Glutamatergic neuron (in vitro differentiated cells): Measurements from ENCODE around the gene HRAS. TPM values are rescaled to one million over a fixed set of nuclear protein-coding genes. Genes with fewer than 3 reads are reported as not detected.

Experiments used
- DNase-seq: peaks from one replicate; pipeline ENCODE4 v3.0.0; 2022
- H3K27ac Mint-ChIP-seq: one replicate; pipeline ENCODE4 v1.8.0; 2020; ENCODE audit warnings: mild to moderate bottlenecking, mixed read lengths, inconsistent platforms; ENCODE audit not compliant: unreplicated experiment
- H3K27me3 Mint-ChIP-seq: one replicate; pipeline ENCODE4 v1.8.0; 2020; ENCODE audit warnings: mild to moderate bottlenecking, moderate library complexity, mixed read lengths, inconsistent platforms; ENCODE audit not compliant: unreplicated experiment
- H3K36me3 Mint-ChIP-seq: one replicate; pipeline ENCODE4 v1.8.0; 2020; ENCODE audit warnings: mild to moderate bottlenecking, mixed read lengths, inconsistent platforms; ENCODE audit not compliant: unreplicated experiment
- H3K4me1 Mint-ChIP-seq: one replicate; pipeline ENCODE4 v1.8.0; 2020; ENCODE audit warnings: mild to moderate bottlenecking, low read depth, mixed read lengths, inconsistent platforms; ENCODE audit not compliant: unreplicated experiment
- H3K4me3 Mint-ChIP-seq: one replicate; pipeline ENCODE4 v1.8.0; 2020; ENCODE audit warnings: mild to moderate bottlenecking, mixed read lengths, inconsistent platforms; ENCODE audit not compliant: unreplicated experiment
- H3K9me3 Mint-ChIP-seq: one replicate; pipeline ENCODE4 v1.8.0; 2020; ENCODE audit warnings: mild to moderate bottlenecking, moderate library complexity, mixed read lengths, inconsistent platforms; ENCODE audit not compliant: unreplicated experiment
- total RNA-seq: library from RNA; stranded (reverse); fragmentation: NEBNext Ultra II Directional; extraction: Animal tissue kit (Norgen Biotek cat#: 25700); gene quantifications from one replicate; pipeline ENCODE4 v1.2.1, GENCODE V29; 2021; ENCODE audit not compliant: unreplicated experiment
- TF ChIP-seq, protein P1 (sequence below): fragments of 200-600 bp; sonication (generic); IDR thresholded peaks from one replicate; pipeline ENCODE4 v1.5.0; 2021; ENCODE audit not compliant: partially characterized antibody, unreplicated experiment

Gene HRAS
- total RNA-seq, 1 donor from 2014 or later, result 140 TPM

GRCh38 chr11:540583-541432 is 5.4 kb upstream of the HRAS start:
- Mint-ChIP-seq H3K27ac (no peak overlapping the region), H3K9me3 (peaks cover 5% of the 10 kb centered on the region), H3K27me3 (peaks cover 4% of the 10 kb centered on the region), H3K4me3 (no peak overlapping the region), H3K4me1 (no peaks in the 10 kb centered on the region), H3K36me3 (no peaks in the 10 kb centered on the region)
- DNase-seq, result peak; percentile 19
- TF ChIP-seq, protein P1, sequence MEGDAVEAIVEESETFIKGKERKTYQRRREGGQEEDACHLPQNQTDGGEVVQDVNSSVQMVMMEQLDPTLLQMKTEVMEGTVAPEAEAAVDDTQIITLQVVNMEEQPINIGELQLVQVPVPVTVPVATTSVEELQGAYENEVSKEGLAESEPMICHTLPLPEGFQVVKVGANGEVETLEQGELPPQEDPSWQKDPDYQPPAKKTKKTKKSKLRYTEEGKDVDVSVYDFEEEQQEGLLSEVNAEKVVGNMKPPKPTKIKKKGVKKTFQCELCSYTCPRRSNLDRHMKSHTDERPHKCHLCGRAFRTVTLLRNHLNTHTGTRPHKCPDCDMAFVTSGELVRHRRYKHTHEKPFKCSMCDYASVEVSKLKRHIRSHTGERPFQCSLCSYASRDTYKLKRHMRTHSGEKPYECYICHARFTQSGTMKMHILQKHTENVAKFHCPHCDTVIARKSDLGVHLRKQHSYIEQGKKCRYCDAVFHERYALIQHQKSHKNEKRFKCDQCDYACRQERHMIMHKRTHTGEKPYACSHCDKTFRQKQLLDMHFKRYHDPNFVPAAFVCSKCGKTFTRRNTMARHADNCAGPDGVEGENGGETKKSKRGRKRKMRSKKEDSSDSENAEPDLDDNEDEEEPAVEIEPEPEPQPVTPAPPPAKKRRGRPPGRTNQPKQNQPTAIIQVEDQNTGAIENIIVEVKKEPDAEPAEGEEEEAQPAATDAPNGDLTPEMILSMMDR, result no peak

- peak; percentile 5 for DNase-seq
- Mint-ChIP-seq H3K9me3 (peaks cover 5% of the 10 kb centered on the region), H3K4me3 (no peak overlapping the region), H3K36me3 (no peaks in the 10 kb centered on the region), H3K27ac (no peak overlapping the region), H3K4me1 (no peaks in the 10 kb centered on the region), H3K27me3 (peaks cover 4% of the 10 kb centered on the region)
- TF ChIP-seq, protein P1, result no peak
These were observed 4.7 kb upstream of the HRAS start for GRCh38 chr11:539971-540481.

DNA sequence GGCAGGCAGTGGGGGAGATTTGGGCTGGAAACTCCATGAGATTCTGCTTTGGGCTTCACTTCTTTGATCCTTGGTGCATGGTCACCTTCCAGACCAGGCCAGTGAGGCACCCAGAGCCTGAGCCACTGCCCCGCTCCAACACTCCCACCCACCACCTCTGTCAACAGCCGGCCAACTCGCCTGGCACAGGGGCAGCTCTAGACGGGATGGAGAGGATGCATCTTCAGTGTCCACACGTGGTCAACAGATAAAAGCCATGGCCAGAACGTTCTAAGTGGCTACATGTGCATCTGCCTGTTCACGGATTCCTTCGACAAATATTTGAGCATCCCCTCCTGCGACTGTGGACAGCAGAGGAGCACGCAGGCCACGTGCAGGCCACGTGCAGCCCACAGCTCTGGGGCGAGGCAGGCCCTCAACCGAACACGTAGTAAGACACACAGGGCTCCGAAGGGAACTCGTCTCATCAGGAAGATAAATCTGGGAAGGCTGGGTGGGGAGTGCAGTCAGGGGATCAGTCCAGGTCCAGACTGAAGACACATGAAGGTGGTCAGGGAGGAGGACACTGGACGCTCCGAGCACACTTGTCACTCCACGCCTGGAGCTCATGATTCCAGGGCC is 3.2 kb upstream of the HRAS start:
- Mint-ChIP-seq H3K4me3 (no peak overlapping the region), H3K36me3 (no peaks in the 10 kb centered on the region), H3K27ac (no peak overlapping the region), H3K9me3 (peaks cover 5% of the 10 kb centered on the region), H3K4me1 (no peaks in the 10 kb centered on the region), H3K27me3 (peaks cover 4% of the 10 kb centered on the region)
- TF ChIP-seq, protein P1, result no peak
- no peak for DNase-seq

GRCh38 chr11:537622-538430 is 2.5 kb upstream of the HRAS start:
- H3K27me3 Mint-ChIP-seq, result peaks cover 4% of the 10 kb centered on the region
- H3K36me3 Mint-ChIP-seq, result no peaks in the 10 kb centered on the region
- H3K4me1 Mint-ChIP-seq, result no peaks in the 10 kb centered on the region
- no peak overlapping the region for H3K4me3 Mint-ChIP-seq
- TF ChIP-seq, protein P1, result no peak
- H3K9me3 Mint-ChIP-seq, result peaks cover 5% of the 10 kb centered on the region
- H3K27ac Mint-ChIP-seq, result no peak overlapping the region
- DNase-seq, result no peak
